ENCODE results near the gene HBE1. TPM values are rescaled to one million over a fixed set of nuclear protein-coding genes. Genes with fewer than 3 reads are reported as not detected.

The HBE1 gene
- total and polyA plus RNA-seq, 2 donors (not counting 1 experiment from before 2014, with no cell fraction given), result not detected

GRCh38 chr11:5283882-5284281 lies 14.1 kb upstream of the HBE1 start:
- H3K27ac ChIP-seq (ENCODE audit: low read length in 2 of 2), result no peak overlapping the region
- ATAC-seq (ENCODE audit: low read depth) (no peak), DNase-seq (no peak)
- TF ChIP-seq EZH2 (IDR thresholded peaks at IDR 0.05; ENCODE audit: borderline replicate concordance, insufficient read depth, low read depth, low read length, poor library complexity, severe bottlenecking), result no peak
- no peak for TF ChIP-seq CTCF (IDR thresholded peaks at IDR 0.05)
- no peaks in the 10 kb centered on the region for H3K79me2 ChIP-seq (ENCODE audit: control insufficient read depth, insufficient read depth, low read length)
- no peak overlapping the region for H3K4me3 ChIP-seq (ENCODE audit: control extremely low read depth in 1 of 5, extremely low read depth in 1 of 5, insufficient read depth in 1 of 5, low read depth in 2 of 5, low read length in 4 of 5)
- CTCF ChIA-PET, result interaction anchor here (0.6 kb wide), 1 partner anchor 383 kb away, joined by 3 read pairs; no protein-coding TSS in a partner anchor
- no peak overlapping the region for H3K27ac Mint-ChIP-seq
- no peaks in the 10 kb centered on the region for H3K27me3 ChIP-seq (replicated peaks in 1 of 4; ENCODE audit: control extremely low read depth in 1 of 4, control insufficient read depth in 3 of 4, insufficient read depth in 4 of 4, low read length in 3 of 4)
- 43% methylated on average over 1 of the region's 1 CpG for WGBS (ENCODE audit: insufficient coverage)
- H3K4me3 Mint-ChIP-seq, result no peak overlapping the region
- H2AFZ ChIP-seq (ENCODE audit: insufficient read depth, low read depth, low read length, poor library complexity, severe bottlenecking), result no peak overlapping the region
- H3K9ac ChIP-seq (ENCODE audit: low read length), result no peak overlapping the region
- H3K4me2 ChIP-seq (replicated peaks; ENCODE audit: low read depth, low read length, poor library complexity, severe bottlenecking), result no peak overlapping the region
- no peaks in the 10 kb centered on the region for H3K4me1 Mint-ChIP-seq
- H3K4me1 ChIP-seq (ENCODE audit: control insufficient read depth in 2 of 2, insufficient read depth in 2 of 2, low read length in 2 of 2), result no peaks in the 10 kb centered on the region
- no peaks in the 10 kb centered on the region for H4K20me1 ChIP-seq (ENCODE audit: control insufficient read depth, insufficient read depth, low read length, poor library complexity, severe bottlenecking)
- POLR2A ChIA-PET, result no interaction called here
- peaks cover 3% of the 10 kb centered on the region for H3K27me3 Mint-ChIP-seq
- H3K9me3 Mint-ChIP-seq (ENCODE audit: insufficient read depth), result no peaks in the 10 kb centered on the region
- intact Hi-C loops (cut with micrococcal nuclease), result no loop called here
- no peaks in the 10 kb centered on the region for H3K36me3 ChIP-seq (replicated peaks in 1 of 2; ENCODE audit: control extremely low read depth in 1 of 2, control insufficient read depth in 1 of 2, extremely low read depth in 1 of 2, insufficient read depth in 2 of 2, low read length in 1 of 2)
- H3K9me3 ChIP-seq (ENCODE audit: control extremely low read depth in 1 of 3, control insufficient read depth in 2 of 3, insufficient read depth in 1 of 3, low read length in 2 of 3), result no peaks in the 10 kb centered on the region

- CTCF ChIA-PET, result no interaction called here
- WGBS (ENCODE audit: insufficient coverage), result no CpG with 5 or more reads among the region's 3 CpGs
- Histone ChIP-seq H3K4me3 (ENCODE audit: control extremely low read depth in 1 of 5, extremely low read depth in 1 of 5, insufficient read depth in 1 of 5, low read depth in 2 of 5, low read length in 4 of 5) (no peak overlapping the region), H3K4me2 (replicated peaks; ENCODE audit: low read depth, low read length, poor library complexity, severe bottlenecking) (no peak overlapping the region), H3K9ac (ENCODE audit: low read length) (no peak overlapping the region), H4K20me1 (ENCODE audit: control insufficient read depth, insufficient read depth, low read length, poor library complexity, severe bottlenecking) (no peaks in the 10 kb centered on the region), H3K9me3 (ENCODE audit: control extremely low read depth in 1 of 3, control insufficient read depth in 2 of 3, insufficient read depth in 1 of 3, low read length in 2 of 3) (no peaks in the 10 kb centered on the region), H3K27ac (ENCODE audit: low read length in 2 of 2) (no peak overlapping the region), H3K79me2 (ENCODE audit: control insufficient read depth, insufficient read depth, low read length) (no peaks in the 10 kb centered on the region), H3K27me3 (replicated peaks in 1 of 4; ENCODE audit: control extremely low read depth in 1 of 4, control insufficient read depth in 3 of 4, insufficient read depth in 4 of 4, low read length in 3 of 4) (no peaks in the 10 kb centered on the region), H3K4me1 (ENCODE audit: control insufficient read depth in 2 of 2, insufficient read depth in 2 of 2, low read length in 2 of 2) (no peaks in the 10 kb centered on the region), H3K36me3 (replicated peaks in 1 of 2; ENCODE audit: control extremely low read depth in 1 of 2, control insufficient read depth in 1 of 2, extremely low read depth in 1 of 2, insufficient read depth in 2 of 2, low read length in 1 of 2) (no peaks in the 10 kb centered on the region), H2AFZ (ENCODE audit: insufficient read depth, low read depth, low read length, poor library complexity, severe bottlenecking) (no peak overlapping the region)
- no peak for ATAC-seq (ENCODE audit: low read depth)
- peaks cover 3% of the 10 kb centered on the region for H3K27me3 Mint-ChIP-seq
- H3K9me3 Mint-ChIP-seq (ENCODE audit: insufficient read depth), result no peaks in the 10 kb centered on the region
- intact Hi-C loops (cut with micrococcal nuclease), result no loop called here
- no peak overlapping the region for H3K4me3 Mint-ChIP-seq
- POLR2A ChIA-PET, result no interaction called here
- H3K4me1 Mint-ChIP-seq, result no peaks in the 10 kb centered on the region
- H3K27ac Mint-ChIP-seq, result no peak overlapping the region
- DNase-seq, result no peak
- TF ChIP-seq EZH2 (IDR thresholded peaks at IDR 0.05; ENCODE audit: borderline replicate concordance, insufficient read depth, low read depth, low read length, poor library complexity, severe bottlenecking), result no peak
- TF ChIP-seq CTCF (IDR thresholded peaks at IDR 0.05), result no peak
These were observed 13.3 kb upstream of the HBE1 start for GRCh38 chr11:5283086-5283485.

All from B cell (primary cell).